ENCODE data around the gene COQ8B.
"Not testable (repeated sequence)": the region's sequence is repeated elsewhere in the genome, so short reads cannot be mapped to it uniquely, and the experiment has no call there.

COQ8B gene

DNA sequence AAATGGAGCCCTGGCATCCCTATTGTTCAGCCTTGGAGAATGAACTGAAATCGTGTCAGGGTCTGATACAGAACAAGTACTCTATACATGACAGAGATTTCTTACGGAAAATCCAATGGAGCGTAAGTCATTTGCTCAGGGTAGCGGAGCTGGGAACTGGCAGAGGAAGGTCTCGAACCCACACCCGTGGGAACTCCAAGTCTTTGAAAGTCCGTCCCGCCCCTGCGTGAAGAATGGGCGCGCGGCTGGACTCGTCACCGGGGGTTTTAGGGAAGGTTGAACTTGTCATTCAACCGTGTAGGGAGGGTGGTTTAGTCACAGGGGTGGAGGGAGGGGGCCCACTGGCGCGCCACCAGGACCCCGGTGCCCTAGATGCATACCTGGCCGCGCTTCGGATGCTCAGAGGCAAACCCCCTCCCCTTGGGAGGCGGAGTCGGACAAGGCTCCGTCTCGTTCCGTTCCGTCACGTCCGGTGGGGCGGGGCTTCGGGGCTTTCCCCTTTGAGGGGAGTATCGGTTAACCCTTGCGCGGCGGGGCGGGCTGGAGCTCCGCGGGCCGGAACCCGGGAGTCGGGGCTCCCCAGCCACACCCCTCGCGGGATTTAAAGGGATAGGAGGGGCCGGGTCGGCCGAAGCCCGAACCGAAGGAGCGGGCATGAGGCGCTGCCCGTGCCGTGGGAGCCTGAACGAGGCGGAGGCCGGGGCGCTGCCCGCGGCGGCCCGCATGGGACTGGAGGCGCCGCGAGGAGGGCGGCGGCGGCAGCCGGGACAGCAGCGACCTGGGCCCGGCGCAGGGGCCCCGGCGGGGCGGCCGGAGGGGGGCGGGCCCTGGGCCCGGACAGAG lies at the start of gene COQ8B, which contains the start of gene ITPKC:
Gene COQ8B, minus strand, starts transcription at position 405 of the 843 bp plus-strand sequence. CDS start 2,254 bp downstream, outside the sequence.
Gene ITPKC, plus strand, starts transcription at position 631 of the 843 bp plus-strand sequence. Its CDS starts 24 bp downstream, at position 655.
- peak within 1 kb of the TSS; percentile 99 for H3K27ac Mint-ChIP-seq
- H3K4me1 Mint-ChIP-seq (ENCODE audit: low read depth) = peaks cover 71% of the 10 kb centered on the region
- no peaks in the 10 kb centered on the region for H3K9me3 Mint-ChIP-seq
- no peaks in the 10 kb centered on the region for H3K27me3 Mint-ChIP-seq
- DNase-seq = peak; percentile 100
- H3K36me3 Mint-ChIP-seq (ENCODE audit: low read depth) = peaks cover 25% of the 10 kb centered on the region
- peak within 1 kb of the TSS; percentile 90 for H3K4me3 Mint-ChIP-seq

DNA sequence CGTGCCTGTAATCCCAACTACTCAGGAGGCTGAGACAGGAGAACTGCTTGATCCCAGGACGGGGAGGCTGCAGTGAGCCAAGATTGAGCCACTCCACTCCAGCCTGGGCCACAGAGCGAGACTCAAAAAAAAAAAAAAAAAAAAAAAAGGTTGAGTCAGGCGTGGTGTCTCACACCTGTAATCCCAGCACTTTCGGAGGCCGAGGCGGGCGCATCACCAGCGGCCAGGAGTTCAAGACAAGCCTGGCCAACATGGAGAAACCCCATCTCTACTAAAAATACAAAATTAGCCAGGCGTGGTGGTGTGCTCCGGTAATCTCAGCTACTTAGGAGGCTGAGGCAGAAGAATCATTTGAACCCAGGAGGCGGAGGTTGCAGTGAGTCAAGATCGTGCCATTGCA lies 49.7 kb upstream of the COQ8B start:
- DNase-seq, H3K27me3 Mint-ChIP-seq, H3K4me3 Mint-ChIP-seq, H3K9me3 Mint-ChIP-seq: not testable (repeated sequence)
- Mint-ChIP-seq H3K36me3 (ENCODE audit: low read depth) (peaks cover 85% of the 10 kb centered on the region), H3K4me1 (ENCODE audit: low read depth) (peaks cover 60% of the 10 kb centered on the region), H3K27ac (peak overlapping the region; percentile 50)

DNA sequence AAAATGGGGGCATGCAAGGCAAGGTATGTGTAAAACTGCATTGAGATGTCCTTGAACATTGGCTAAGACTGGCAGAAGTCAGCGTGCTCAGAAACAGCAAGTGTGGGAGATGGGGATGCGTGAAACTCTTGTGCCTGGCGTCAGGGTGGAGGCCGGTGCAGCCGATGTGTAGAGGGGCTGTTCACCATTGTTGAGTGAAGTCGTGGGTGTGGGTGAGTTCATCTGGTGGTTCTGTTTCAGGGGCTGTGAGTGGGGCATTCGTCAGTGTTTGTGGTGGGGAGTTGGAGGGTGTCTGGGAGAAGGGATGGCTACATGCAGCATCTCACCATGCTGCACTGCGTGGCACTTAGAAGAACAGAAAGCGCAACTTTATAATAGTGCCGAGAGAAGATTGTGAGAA lies 47.3 kb upstream of the COQ8B start:
- no peak for DNase-seq
- Mint-ChIP-seq H3K36me3 (ENCODE audit: low read depth) (peaks cover 93% of the 10 kb centered on the region), H3K27ac (peak overlapping the region; percentile 74)

DNA sequence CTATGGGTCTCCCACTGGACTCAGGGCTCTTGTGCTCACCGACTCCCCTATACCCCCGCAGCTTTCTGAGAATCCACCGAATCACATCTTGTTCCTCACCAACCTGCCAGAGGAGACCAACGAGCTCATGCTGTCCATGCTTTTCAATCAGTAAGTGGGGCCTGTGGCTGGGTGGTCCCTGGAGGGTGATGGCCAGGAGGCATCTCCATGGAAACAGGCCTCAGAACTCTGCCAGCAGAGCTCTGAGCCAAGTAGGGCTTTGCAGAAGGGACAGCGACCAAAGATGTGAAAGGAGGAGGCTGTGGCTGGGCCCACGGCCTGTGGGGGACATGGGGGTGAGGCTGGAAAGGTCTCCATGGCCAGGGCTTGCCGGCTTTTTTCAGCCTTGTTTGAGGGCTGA lies 46.8 kb upstream of the COQ8B start:
- H3K4me1 Mint-ChIP-seq (ENCODE audit: low read depth) = peaks cover 60% of the 10 kb centered on the region
- peak overlapping the region; percentile 74 for H3K27ac Mint-ChIP-seq
- no peak overlapping the region for H3K4me3 Mint-ChIP-seq
- H3K9me3 Mint-ChIP-seq = no peaks in the 10 kb centered on the region
- no peaks in the 10 kb centered on the region for H3K27me3 Mint-ChIP-seq
- no peak for DNase-seq
- peaks cover 92% of the 10 kb centered on the region for H3K36me3 Mint-ChIP-seq (ENCODE audit: low read depth)

More for the DNA sequence above, 47.3 kb upstream of the COQ8B start:
- no peaks in the 10 kb centered on the region for H3K27me3 Mint-ChIP-seq
- no peak overlapping the region for H3K4me3 Mint-ChIP-seq
- H3K9me3 Mint-ChIP-seq = no peaks in the 10 kb centered on the region
- peaks cover 64% of the 10 kb centered on the region for H3K4me1 Mint-ChIP-seq (ENCODE audit: low read depth)

DNA sequence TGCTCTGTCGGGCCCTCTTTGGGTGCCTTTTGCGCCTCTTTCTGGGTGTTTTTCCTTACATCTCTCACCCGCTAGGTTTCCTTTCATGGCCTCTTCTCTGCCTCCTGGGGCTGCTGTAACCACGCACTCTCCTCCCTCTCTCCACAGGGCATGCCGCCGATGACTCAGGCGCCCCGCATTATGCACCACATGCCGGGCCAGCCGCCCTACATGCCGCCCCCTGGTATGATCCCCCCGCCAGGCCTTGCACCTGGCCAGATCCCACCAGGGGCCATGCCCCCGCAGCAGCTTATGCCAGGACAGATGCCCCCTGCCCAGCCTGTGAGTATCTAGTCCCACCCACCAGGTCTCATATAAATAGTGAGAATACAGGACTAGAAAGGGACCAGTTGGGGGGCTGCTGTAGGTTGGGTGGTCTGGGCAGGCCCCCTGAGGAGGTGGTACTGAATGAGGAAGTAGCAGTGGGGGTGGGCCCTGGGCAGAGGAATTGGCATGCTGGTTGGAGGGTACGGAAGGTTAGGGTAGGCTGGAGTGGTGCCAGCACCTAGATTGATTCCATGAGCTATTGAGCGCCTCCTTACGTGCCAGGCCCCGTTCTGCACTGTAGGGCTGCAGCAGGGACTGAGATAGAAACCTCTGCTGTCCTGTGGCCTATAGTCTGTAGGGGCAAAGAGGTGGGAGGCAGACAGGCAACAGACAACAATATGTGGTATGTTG lies 46.2 kb upstream of the COQ8B start:
- peaks cover 65% of the 10 kb centered on the region for H3K4me1 Mint-ChIP-seq (ENCODE audit: low read depth)

DNA sequence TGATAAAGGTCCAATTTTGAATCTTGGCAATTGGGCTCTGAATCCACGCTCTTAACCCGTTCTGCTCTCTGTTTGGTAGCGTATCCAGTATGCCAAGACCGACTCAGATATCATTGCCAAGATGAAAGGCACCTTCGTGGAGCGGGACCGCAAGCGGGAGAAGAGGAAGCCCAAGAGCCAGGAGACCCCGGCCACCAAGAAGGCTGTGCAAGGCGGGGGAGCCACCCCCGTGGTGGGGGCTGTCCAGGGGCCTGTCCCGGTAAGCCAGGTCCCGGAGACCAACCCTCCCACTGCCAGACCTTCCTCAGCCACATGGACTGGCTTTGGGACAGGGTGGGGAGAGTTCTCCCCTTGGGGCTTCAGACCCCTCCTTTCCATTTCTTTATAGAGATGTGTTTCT lies 42.7 kb upstream of the COQ8B start:
- H3K4me3 Mint-ChIP-seq = no peak overlapping the region
- H3K27ac Mint-ChIP-seq = peak overlapping the region; percentile 79
- no peak for DNase-seq
- peaks cover 97% of the 10 kb centered on the region for H3K36me3 Mint-ChIP-seq (ENCODE audit: low read depth)
- H3K4me1 Mint-ChIP-seq (ENCODE audit: low read depth) = peaks cover 78% of the 10 kb centered on the region
- no peaks in the 10 kb centered on the region for H3K27me3 Mint-ChIP-seq
- no peaks in the 10 kb centered on the region for H3K9me3 Mint-ChIP-seq

More for the DNA sequence above, 46.2 kb upstream of the COQ8B start:
- Mint-ChIP-seq H3K36me3 (ENCODE audit: low read depth) (peaks cover 97% of the 10 kb centered on the region), H3K27ac (peak overlapping the region; percentile 74), H3K4me3 (peak overlapping the region; percentile 28), H3K9me3 (no peaks in the 10 kb centered on the region), H3K27me3 (no peaks in the 10 kb centered on the region)
- DNase-seq = no peak

DNA sequence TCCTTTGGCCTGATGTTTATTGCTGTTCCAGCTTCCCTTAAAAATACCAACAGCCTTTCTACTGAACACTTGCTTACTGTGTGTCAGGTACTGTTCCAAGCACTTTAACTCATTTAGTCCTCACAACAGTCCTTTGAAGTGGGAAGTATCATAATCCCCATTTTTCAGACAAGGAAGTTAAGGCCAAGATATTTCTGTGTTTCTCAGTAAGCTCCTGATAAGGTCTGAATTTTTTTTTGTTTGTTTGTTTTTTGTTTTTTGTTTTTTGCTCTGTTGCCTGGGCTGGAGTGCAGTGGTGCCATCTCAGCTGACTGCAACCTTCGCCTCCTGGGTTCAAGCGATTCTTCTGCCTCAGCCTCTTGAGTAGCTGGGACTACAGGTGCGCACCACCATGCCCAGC lies 41.8 kb upstream of the COQ8B start:
- Mint-ChIP-seq H3K36me3 (ENCODE audit: low read depth) (peaks cover 96% of the 10 kb centered on the region), H3K4me3 (no peak overlapping the region), H3K4me1 (ENCODE audit: low read depth) (peaks cover 73% of the 10 kb centered on the region), H3K9me3 (no peaks in the 10 kb centered on the region), H3K27me3 (no peaks in the 10 kb centered on the region), H3K27ac (peak overlapping the region; percentile 55)
- no peak for DNase-seq

DNA sequence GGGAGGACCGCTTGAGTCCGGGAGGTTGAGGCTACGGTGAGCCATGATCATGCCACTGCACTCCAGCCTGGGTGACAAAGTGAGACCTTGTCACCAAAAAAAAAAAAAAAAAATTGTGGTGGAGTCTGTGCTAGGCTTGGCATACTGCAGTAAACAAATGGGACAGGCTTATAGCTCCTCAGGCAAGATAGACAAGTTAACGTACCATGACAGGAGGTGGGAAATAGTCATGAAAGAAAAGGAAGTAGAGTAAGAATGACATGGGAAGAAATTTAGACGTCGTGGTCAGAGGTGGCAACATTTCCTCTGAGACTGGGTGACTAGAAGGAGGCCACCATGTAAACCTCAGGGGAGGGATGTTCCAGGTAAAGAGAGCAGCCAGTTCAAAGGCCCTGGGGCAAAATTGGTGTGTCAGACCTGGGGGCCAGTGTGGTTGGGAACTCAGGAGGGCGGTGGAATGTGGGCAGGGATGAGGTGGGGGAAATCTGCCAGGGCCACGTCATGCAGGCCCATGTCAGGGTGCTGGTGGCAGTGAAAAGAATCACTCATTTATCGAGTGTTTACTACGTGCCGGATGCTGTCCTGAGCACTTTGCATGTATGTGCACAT lies 39.9 kb upstream of the COQ8B start:
- peak overlapping the region; percentile 97 for H3K27ac Mint-ChIP-seq
- H3K27me3 Mint-ChIP-seq = no peaks in the 10 kb centered on the region
- peaks cover 62% of the 10 kb centered on the region for H3K4me1 Mint-ChIP-seq (ENCODE audit: low read depth)
- peak; percentile 64 for DNase-seq
- peak overlapping the region; percentile 83 for H3K4me3 Mint-ChIP-seq
- H3K9me3 Mint-ChIP-seq = no peaks in the 10 kb centered on the region
- peaks cover 92% of the 10 kb centered on the region for H3K36me3 Mint-ChIP-seq (ENCODE audit: low read depth)

DNA sequence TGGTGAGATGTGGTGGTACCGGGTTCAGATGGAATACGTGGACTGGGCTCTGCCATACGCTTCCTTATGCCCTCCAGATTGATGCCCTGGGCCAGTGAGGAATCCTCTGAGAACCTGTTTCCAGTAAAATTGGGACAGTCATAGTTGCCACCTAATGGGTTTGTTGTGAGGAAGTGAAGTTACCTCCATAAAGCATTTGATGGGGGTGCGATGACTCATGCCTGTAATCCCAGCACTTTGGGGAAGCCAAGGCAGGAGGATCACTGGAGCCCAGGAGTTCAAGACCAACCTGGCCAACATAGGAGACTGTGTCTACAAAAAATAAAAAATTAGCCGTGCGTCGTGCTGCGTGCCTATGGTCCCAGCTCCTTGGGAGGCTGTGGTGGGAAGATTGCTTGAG lies 39.1 kb upstream of the COQ8B start:
- no peaks in the 10 kb centered on the region for H3K27me3 Mint-ChIP-seq

DNA sequence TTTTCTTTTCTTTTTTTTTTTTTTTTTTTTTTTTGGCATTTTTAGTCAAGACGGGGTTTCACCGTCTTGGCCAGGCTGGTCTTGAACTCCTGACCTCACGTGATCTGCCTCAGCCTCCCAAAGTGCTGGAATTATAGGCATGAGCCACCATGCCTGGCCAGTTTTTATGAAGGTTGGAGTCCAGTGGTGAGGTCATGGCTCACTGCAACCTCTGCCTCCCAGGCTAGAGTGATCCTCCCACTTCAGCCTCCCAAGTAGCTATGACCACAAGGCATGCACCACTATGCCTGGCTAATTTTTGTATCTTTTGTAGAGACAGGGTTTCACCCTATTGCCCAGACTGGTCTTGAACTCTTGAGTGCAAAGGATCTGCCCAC lies 38.5 kb upstream of the COQ8B start:
- H3K36me3 Mint-ChIP-seq (ENCODE audit: low read depth) = peaks cover 87% of the 10 kb centered on the region
- H3K4me3 Mint-ChIP-seq = peak overlapping the region; percentile 83
- H3K4me1 Mint-ChIP-seq (ENCODE audit: low read depth) = peaks cover 53% of the 10 kb centered on the region
- H3K9me3 Mint-ChIP-seq = no peaks in the 10 kb centered on the region
- peak overlapping the region; percentile 97 for H3K27ac Mint-ChIP-seq
- no peak for DNase-seq
- H3K27me3 Mint-ChIP-seq = no peaks in the 10 kb centered on the region

More for the DNA sequence above, 39.1 kb upstream of the COQ8B start:
- Mint-ChIP-seq H3K4me1 (ENCODE audit: low read depth) (peaks cover 57% of the 10 kb centered on the region), H3K9me3 (no peaks in the 10 kb centered on the region), H3K4me3 (peak overlapping the region; percentile 83), H3K36me3 (ENCODE audit: low read depth) (peaks cover 91% of the 10 kb centered on the region), H3K27ac (peak overlapping the region; percentile 97)
- no peak for DNase-seq

DNA sequence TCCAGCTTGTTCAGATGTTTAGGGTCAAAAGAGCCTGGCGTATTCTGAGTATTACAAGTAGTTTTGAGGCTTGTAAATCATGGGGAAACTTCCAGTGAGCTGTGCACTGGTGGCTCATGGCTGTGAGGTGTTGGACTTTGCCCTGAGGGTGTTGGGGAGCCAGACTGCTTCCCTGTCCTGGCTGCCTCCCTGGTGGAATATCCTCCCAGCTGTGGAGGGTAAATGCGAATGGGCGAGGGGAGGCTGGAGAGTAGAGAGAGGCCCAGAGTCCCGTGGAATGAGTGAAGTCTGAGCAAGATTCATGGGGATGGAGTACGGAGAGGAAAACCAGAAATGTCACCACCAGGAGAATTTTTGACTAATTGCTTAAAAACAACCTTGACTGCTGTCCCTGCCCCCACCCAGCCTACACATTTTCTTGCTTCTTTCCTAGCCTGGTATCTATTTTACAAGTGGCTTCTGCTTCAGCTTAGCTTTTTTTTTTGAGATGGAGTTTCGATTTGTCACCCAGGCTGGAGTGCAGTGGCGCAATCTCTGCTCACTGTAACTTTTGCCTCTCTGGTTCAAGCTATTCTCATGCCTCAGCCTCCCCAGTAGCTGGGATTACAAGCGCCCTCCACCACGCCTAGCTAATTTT lies 38.0 kb upstream of the COQ8B start:
- Mint-ChIP-seq H3K9me3 (no peaks in the 10 kb centered on the region), H3K36me3 (ENCODE audit: low read depth) (peaks cover 87% of the 10 kb centered on the region), H3K27me3 (no peaks in the 10 kb centered on the region), H3K4me3 (peak overlapping the region; percentile 83), H3K27ac (peak overlapping the region; percentile 97), H3K4me1 (ENCODE audit: low read depth) (peaks cover 53% of the 10 kb centered on the region)
- DNase-seq = peak; percentile 72

DNA sequence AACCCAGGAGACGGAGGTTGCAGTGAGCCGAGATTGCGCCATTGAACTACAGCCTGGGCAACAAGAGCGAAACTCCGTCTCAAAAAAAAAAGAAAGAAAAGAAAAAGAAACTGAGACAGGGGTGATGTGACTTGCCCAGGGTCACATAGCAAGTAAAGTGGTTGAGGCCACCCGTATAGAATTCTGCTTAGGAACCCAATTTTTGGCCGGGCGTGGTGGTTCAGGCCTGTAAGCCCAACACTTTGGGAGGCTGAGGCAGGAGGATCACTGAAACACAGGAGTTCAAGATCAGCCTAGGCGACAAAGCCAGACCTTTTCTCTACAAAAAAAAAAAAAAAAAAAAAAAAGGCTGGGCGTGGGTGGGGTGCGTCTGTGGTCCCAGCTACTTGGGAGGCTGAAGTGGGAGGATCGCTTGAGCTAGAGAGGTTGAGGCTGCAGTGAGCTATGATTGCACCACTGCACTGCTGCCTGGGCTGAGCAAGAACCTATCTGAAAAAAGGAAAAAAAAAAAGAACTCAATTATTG lies 35.6 kb upstream of the COQ8B start:
- DNase-seq = peak; percentile 56
- Mint-ChIP-seq H3K36me3 (ENCODE audit: low read depth) (peaks cover 69% of the 10 kb centered on the region), H3K4me1 (ENCODE audit: low read depth) (peaks cover 53% of the 10 kb centered on the region), H3K9me3 (no peaks in the 10 kb centered on the region), H3K27ac (peak overlapping the region; percentile 97), H3K27me3 (no peaks in the 10 kb centered on the region), H3K4me3 (peak overlapping the region; percentile 93)

DNA sequence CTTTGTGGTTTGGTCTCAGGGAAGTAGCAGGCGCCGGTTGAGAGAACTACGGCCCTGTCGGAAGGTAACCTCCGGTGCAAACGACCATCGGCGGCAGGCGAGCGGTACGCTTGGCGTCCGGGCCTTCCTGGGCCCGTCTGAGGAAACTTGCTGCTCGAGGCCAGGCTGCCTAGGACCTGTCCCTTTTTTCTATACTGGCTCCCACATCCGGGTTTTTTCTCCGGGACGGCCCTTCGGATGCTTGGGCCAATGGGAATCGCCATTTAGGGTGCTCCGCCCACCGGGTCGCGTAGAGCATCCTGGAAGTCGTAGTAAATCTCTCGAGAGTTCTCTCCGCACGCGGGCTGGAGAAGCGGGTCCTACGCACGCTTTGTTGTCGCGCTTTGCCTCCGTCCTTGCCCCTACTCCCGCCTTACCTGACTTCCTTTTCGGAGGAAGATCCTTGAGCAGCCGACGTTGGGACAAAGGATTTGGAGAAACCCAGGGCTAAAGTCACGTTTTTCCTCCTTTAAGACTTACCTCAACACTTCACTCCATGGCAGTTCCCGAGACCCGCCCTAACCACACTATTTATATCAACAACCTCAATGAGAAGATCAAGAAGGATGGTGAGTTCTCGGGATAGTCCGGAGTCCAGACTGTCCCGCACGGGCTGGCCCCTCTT lies 34.3 kb upstream of the COQ8B start, which contains the start of gene SNRPA:
Gene SNRPA, plus strand, starts transcription at position 330 of the 664 bp plus-strand sequence. Its CDS starts 206 bp downstream, at position 536.
- H3K9me3 Mint-ChIP-seq = no peaks in the 10 kb centered on the region
- peak within 1 kb of the TSS; percentile 93 for H3K4me3 Mint-ChIP-seq
- peaks cover 40% of the 10 kb centered on the region for H3K4me1 Mint-ChIP-seq (ENCODE audit: low read depth)
- H3K27me3 Mint-ChIP-seq = no peaks in the 10 kb centered on the region
- no peak for DNase-seq
- peaks cover 56% of the 10 kb centered on the region for H3K36me3 Mint-ChIP-seq (ENCODE audit: low read depth)
- peak within 1 kb of the TSS; percentile 97 for H3K27ac Mint-ChIP-seq
